SHP77 (cell line): ENCODE results near the gene ENPP1.
"Not testable (repeated sequence)": the region's sequence is repeated elsewhere in the genome, so short reads cannot be mapped to it uniquely, and the experiment has no call there.

Experiments
- DNase-seq, 2 experiments: peaks; one replicate each; lab custom pipeline; 2025; lab: John Stamatoyannopoulos, UW

Gene ENPP1

DNA sequence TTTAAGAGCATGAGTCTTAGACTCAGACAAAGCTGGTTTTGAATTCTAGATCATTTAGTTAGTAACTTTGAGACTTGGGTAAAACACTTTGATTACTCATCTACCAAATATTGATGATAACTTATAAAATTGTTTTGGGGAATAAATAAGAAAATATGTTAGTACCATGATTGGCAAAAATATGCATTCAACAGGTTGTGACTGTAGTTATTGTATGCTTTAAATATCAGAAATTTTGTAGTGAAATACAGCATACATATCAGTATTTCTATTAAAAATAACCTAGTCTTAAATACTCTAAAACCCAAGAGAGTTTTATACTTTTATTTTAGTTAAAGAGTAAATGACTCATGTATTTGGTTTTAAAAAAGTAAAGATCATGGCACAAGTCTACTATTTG, 68.7 kb downstream of the ENPP1 start:
- no peak for DNase-seq

DNA sequence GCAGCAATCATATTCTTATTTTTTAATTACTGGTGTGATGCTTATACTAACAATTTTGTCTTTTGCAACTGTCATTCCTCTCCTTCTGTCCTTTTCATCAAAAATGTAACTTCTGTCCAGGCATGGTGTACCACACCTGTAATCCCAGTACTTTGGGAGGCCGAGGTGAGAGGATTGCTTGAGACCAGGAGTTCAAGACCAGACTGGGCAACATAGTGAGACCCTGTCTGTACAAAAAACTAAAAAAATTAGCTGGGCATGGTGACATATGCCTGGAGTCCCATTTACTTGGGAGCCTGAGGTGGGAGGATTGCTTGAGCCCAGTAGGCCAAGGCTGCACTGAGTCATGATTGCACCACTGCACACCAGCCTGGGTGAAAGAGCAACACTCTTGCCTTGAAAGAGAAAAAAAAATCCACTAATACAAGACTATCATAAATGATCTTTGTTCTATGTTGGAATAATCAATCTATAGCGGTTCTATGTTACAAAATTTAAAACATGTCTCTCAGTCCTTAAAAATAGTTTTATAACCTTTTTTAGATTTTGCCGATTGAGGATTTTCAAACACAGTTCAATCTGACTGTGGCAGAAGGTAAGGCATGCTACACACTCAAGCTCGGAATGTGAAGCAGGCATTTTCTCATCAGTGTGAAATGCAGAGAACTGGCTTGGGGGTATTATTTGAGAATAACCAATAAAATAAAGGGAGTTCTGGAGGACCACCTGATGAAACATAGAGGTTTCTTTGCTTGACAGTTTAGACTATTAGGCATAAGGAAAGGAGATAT, 70.4 kb downstream of the ENPP1 start:
- no peak for DNase-seq

DNA sequence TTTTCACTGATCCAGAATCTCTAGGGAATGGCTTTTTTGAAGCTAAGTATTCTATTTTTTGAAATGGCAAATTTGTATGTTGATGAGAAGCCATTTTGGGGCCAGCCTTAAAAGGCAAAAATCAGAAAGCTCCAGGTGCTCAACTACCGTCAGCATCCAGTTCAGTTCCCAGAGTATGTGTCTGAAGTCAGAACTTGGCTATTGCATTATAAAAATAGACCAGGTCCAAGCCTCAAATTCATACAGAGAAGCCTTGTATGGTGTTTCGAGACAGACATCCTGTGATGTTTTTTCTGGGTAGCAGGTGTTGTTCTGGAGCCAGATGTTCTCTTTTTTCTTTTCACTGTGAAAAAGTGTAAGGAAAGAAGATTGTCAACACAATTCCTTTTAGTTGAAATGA, 75.2 kb downstream of the ENPP1 start:
- no peak for DNase-seq

DNA sequence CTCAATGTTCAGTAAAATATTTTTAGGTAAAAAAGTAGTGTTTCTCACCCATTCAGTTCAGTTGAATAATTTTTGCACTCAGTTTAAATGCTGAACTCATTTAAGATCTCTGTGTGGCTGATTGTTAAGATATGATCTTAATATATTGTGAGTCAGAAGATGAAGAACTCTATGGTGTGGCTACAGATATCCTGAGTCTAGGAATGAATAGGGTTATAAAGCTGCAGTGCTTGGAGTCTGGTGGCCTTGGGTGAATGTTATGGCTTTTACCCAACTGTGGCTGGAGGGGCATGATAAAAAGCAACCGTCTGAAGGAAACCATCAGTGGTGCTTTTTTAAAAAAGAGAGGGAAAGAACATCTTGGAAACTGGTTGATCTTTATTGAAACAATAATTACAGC, 77.4 kb downstream of the ENPP1 start:
- DNase-seq, result no peak

DNA sequence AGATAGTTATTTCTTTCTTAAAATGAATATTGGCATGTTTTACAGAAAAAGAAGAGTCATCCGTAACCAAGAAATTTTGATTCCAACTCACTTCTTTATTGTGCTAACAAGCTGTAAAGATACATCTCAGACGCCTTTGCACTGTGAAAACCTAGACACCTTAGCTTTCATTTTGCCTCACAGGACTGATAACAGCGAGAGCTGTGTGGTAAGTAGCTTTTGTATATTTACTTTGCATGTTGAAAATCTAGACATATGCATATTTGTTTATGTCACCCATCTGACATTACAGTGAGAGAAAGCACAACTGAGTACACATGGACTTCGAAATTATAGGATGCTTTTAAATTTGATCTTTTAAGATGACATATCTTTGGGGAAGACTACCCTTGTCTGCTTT, 78.7 kb downstream of the ENPP1 start:
- no peak for DNase-seq

DNA sequence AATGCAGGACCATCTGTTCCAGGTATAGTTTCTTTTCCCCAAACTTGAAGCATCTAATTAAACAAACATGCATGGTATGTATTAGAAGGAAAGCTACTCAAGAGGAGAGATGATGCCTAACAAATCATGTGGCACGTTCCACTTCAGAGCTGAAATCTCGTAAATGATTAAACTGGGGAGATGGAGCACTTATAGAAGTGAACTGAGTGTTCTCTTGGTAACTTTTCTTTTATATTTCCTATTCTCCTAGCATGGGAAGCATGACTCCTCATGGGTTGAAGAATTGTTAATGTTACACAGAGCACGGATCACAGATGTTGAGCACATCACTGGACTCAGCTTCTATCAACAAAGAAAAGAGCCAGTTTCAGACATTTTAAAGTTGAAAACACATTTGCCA, 82.3 kb downstream of the ENPP1 start:
- no peak for DNase-seq

DNA sequence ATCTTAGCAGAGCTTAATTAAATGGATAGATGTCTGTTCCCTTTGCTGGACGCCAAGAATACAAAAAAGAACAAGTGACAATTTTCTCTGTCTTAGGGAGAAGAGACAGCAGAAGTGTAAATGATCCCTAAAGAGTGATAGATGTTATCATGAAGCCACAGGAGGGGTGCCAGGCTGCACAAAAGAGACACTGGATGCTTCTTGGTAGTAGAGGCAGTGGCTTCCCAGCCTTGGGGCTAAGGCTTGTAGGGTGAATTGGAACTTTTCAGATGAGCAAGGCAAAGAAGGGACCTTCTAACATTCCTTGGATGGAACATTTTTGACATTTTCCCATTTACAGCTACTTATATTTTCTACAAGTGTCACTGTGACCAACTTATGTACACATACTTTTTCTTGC, 85.4 kb downstream of the ENPP1 start:
- DNase-seq, result no peak

DNA sequence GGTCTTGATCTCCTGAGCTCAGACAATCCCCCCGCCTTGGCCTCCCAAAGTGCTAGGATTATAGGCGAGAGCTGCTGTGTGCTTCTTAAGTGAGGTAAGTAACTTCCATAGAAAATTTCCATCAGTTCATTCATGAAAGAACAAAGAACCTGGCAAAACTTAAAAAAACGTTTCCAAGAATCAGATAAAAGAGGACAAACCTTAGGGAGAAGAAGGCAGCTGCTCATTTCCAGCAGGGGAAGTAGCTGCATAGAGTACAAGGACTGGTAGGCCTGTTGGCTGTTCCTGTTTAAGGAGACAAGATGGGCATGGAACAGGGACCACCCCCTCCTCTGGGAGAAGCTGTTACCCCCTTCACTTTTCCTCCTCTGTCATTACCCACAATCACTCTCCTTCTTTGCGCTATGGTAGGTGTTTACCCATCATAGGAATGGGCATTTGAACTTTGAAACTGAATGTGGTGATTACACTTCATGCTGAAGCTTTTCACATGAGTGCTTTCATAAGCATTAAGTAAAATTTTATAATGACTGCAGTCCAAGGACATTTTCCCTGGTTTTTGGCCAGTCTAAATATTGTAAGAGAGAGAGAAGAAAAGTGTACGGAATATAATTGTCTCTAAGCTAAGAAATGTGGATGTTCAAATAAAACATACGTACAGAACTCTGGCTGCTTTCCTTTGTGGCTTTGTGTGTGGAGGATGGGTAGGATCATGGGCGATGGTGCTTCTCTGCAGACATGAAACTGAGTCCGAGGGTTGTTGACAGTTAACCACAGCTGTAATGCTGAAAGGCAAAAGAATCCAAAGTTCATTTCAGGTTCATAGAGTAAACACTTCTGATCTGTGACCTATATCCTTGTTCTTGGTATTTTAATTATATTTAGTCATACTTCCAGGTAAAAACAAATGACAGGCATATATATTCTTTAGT, 86.9 kb downstream of the ENPP1 start:
- DNase-seq, result no peak

DNA sequence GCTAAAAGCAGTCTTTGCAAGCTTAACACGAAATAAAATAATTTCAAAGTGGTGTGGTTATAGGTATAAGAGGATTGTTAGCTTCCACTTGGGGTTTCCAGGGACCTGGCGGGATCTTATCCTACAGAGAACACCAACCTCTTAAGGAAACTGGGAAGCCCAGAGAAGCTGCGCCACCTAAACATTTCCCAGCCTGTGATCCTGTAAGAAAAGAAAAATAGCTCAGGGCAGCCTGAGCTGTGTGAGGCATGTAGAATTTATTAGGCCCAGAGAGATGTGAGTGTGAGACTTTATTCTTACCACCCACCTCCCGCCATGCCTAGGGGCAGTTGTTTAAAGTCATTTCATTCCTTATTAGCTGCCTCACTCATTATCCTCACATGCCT, 89.2 kb downstream of the ENPP1 start:
- no peak for DNase-seq

DNA sequence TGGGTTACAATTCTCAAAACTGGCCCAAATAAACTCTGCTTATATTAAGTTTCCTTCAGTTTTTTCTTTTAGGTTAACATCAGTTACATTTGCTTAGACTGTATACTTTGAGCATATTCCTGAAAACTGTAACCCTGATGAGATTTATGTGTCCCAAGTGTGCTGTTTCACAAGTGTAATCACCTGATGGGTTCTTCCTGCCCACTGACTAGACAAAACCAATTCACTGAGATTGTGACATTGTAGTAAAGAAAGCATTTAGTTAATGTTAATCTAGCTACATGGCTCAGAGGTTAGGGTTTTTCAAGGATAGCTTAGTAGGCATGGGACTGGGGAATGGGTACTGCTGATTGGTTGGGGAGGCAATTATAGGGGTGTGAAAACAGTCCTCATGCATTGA, 89.8 kb downstream of the ENPP1 start:
- no peak for DNase-seq

DNA sequence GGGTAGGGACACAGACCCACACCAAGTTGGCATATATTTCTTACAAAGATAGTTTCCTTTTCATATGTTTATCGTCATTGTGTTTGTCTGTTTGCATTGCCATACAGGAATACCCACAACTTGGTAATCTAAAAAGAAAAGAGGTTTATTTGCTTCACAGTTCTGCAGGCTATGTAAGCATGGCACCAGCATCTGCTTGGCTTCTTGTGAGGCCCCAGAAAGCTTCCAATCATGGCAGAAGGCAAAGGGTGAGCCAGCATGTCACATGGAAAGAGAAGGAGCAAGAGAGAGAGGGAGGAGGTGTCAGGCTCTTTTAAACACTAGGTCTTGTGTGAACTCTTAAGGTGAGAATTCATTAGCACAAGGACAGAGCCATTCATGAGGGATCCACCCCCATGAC, 90.9 kb downstream of the ENPP1 start:
- no peak for DNase-seq

DNA sequence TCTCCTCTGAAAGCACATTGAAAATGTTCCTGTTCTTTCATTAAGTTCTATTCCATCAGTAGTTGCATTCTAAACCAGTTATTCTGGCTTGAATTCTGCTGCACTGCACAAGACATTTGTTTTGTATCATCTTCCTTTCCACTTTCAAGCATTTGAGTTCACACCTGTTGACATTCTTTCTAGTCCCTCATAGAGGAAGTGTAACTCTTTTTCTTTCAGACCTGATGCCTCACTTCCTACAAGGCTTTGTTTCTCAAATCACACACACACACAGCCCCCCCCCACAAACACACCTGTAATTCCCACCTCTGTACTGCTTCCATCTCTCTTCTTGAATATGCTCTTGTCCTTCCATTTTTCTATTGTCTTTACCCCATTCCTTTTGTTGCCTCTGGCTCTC, 92.4 kb downstream of the ENPP1 start:
- no peak for DNase-seq

DNA sequence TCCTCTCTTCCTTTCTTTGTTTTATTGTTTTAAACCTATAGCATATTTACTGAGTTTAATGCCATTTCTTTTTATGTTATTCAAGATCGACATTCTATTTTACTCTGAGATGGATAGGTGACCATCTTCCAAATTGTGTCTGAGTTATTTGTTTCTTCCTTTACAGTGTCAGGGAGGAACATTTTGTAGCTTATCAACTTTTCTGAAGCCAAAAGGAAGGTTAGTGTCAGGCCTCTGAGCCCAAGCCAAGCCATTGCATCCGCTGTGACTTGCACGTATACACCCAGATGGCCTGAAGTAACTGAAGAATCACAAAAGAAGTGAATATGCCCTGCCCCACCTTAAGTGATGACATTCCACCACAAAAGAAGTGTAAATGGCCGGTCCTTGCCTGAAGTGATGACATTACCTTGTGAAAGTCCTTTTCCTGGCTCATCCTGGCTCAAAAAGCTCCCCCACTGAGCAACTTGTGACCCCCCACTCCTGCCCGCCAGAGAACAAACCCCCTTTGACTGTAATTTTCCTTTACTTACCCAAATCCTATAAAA, 93.6 kb downstream of the ENPP1 start:
- not testable (repeated sequence) for DNase-seq

DNA sequence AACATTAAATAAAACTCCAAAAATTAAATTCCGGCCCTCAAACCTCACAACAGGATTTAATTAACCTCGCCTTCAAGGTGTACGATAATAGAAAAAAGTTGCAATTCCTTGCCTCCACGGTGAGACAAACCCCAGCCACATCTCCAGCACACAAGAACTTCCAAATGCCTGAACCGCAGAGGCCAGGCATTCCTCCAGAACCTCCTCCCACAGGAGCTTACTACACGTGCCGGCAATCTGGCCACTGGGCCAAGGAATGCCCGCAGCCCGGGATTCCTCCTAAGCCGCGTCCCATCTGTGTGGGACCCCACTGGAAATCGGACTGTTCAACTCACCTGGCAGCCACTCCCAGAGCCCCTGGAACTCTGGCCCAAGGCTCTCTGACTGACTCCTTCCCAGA, 95.9 kb downstream of the ENPP1 start:
- DNase-seq, result not testable (repeated sequence)

DNA sequence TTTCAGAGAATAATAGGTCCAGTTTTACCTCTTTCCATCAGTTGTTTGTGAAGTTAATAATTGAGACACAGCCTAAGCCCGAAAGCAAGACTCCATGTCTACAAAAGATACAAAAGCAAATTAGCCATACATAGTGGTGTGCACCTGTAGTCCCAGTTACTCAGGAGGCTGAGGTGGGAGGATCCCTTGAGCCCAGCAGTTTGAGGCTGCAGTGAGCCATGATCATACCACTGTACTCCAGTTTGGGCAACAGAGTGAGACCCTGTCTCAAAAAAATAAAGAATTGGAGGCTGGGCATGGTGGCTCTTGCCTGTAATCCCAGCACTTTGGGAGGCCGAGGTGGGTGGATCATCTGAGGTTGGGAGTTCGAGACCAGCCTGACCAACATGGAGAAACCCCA, 101.0 kb downstream of the ENPP1 start:
- not testable (repeated sequence) for DNase-seq

DNA sequence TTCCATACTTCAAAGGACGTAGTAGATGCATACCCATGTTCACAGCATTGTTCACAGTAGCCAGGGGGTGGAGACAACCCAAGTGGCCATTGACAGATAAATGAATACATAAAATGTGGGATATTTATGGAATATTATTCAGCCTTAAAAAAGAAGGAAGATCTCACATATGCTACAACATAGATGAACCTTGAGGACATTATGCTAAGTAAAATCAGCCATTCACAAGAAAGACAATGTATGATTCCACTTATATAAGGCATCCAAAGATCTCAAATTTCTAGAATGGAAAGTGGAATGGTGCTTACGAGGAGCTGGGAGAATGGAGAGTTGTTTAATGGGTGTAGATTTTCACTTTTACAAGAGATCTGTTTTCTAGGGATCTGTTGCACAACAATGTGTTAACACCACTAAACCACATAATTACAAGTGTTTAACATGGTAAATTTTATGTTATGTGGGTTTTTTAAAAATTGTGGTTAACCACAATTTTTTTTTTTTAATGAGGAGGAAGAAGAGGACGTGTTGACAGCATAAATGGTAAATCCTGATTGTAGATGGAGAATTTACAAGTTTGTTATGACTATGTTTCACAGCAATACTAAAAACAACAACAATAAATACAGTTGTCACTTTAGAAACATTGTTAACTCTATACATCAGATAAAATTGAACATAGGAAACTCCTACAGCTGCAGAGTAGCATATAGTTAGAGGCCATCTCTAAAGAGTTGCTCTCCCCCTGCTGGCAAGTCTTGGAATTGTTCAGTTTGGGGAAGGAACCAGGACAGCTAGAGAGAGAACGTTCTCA, 101.8 kb downstream of the ENPP1 start:
- DNase-seq, result peak; percentile 59 to 64

DNA sequence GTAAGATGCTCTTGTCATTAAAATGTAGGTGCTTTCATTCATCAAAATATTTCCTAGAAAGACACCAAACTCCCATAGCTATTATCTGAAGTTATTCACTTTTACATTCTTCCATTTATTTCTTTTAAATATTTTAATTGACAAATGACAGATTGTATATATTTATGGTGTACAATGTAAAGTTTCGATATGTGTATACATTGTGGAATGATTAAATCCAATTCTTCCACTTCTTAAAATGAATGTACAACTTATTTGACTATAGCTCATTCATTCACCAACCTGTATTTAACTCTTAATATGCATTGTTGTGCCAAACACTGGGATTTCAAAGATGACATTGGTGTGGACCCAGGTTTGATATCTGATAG, 102.4 kb downstream of the ENPP1 start:
- no peak for DNase-seq

DNA sequence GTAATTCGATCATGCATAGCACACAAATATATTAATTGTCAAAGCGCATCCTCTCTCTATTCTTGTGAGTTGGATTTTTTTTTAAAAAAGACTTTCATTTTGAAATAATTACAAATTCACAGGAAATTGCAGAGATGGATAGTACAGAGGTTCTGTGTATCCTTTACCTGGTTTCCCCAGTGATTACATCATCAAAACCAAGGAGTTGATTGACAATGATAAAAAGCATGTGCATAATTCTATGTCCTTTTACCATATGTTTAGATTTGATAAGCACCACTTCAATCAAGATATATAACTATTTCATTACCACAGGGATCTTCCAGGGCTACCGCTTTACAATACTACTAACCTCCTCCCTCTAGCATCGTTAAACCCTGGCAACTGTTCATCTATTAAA, 103.1 kb downstream of the ENPP1 start:
- DNase-seq, result no peak

DNA sequence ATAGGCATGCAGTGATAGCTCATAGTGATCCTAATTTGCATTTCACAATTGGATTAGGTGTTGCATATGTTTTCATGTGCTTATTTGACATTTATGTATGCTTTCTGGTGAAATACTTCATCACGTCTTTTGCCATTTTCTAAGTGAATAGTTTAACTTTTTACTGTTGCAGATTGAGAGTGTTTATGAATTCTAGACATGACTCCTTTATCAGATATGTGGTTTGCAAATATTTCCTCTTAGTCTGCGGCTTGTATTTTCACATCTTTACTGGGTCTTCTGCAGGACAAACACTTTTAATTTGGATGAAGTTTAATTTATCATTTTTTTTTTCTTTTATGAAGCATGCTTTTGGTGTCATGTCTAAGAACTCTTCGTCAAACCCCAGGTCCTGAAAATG, 104.1 kb downstream of the ENPP1 start:
- DNase-seq, result no peak

DNA sequence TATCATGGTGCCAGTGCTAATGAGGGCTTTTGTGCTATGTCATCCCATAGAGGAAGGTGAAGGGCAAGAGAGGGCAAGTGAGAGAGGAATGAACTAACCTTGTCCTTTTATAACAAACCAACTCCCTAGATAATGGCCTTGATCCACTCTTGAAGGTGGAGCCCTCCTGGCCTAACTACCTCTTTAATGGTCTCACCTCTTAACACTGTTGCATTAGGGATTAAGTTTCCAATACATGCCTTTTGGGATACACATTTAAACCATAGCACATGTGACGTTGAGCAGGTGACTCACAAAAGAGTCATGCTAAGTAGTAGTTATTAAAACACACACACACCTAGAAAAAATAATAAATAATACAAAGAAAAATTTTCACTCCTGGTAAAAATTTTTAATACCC, 106.4 kb downstream of the ENPP1 start:
- no peak for DNase-seq

DNA sequence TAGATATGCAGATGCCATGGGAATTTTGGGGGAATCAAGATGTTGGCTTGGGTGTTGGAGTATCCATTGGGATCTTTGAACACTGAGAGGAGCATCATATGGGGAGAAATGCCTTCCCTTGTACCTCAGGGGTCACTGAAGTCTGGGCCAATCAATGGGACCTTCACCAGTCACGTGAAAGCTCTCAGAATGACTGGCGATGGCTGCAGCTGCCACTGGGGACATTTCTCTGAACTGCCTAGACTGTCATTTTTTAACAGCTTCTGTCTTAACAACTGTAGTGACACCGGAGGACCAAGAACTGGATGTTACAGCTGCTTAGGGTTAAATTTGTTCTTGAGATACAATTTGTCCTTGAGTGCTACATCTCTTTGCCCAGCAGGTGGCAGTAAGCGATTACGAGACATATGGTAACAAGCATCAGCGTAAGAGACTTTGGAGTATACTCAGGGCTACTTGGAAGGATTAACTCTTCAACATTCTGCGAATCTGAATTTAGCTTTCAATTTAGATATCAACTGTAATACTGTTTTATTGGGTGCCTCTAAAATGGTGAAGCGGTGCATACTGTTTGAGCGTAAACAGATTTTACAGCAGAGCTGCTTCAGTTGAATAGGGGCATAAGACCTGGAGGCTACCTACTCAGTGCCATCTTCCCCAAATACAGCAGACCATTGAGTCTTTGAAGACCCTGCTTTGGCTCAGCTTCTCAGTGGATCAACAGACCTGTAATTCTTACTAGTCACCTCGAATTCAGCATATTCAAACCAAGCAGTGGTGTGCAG, 107.3 kb downstream of the ENPP1 start:
- peak; percentile 50 to 63 for DNase-seq
